Jurkat, Clone E6-1 (cell line): ENCODE measurements around the gene KBTBD13. TPM values are rescaled to one million over a fixed set of nuclear protein-coding genes. Genes with fewer than 3 reads are reported as not detected.
A peak's percentile ranks its signal among the peaks of the same experiment; 100 is the strongest.
"Not testable (repeated sequence)": the region's sequence is repeated elsewhere in the genome, so short reads cannot be mapped to it uniquely, and the experiment has no call there.

ENCODE experiments used
- DNase-seq: peaks from one replicate; pipeline ENCODE4 v3.0.0-alpha.2; 2011; ENCODE audit warnings: low read depth, low spot score
- H3K4me3 ChIP-seq: 2 replicates; pipeline ENCODE4 v1.5.1; 2011; ENCODE audit warnings: mild to moderate bottlenecking, low read length, control low read depth, moderate library complexity
- polyA plus RNA-seq: library from polyadenylated mRNA; unstranded; fragments of >200 nt; gene quantifications from one replicate; pipeline ENCODE4 v1.2.1, GENCODE V29; 2012; ENCODE audit warnings: missing spikeins; ENCODE audit not compliant: insufficient read length, insufficient read depth

The KBTBD13 gene
- polyA plus RNA-seq = not detected

GRCh38 chr15:65076486-65077290, at the start of gene KBTBD13:
Gene KBTBD13, plus strand, starts transcription at chr15:65076746. Its CDS starts 70 bp downstream, at chr15:65076816.
- no peak for DNase-seq
- no peak within 1 kb of the TSS for H3K4me3 ChIP-seq

- DNase-seq = no peak
These were observed 49.8 kb upstream of the KBTBD13 start for GRCh38 chr15:65026756-65027155.

GRCh38 chr15:65027593-65027992, 49.0 kb upstream of the KBTBD13 start:
- DNase-seq = no peak
- H3K4me3 ChIP-seq = no peak overlapping the region

More at GRCh38 chr15:65026756-65027155, 49.8 kb upstream of the KBTBD13 start:
- H3K4me3 ChIP-seq = no peak overlapping the region

GRCh38 chr15:65028338-65028737, 48.2 kb upstream of the KBTBD13 start:
- peak; percentile 20 for DNase-seq
- H3K4me3 ChIP-seq = peak overlapping the region; percentile 80

- peak within 1 kb of the TSS; percentile 80 for H3K4me3 ChIP-seq
- DNase-seq = peak; percentile 68
These were observed 47.4 kb upstream of the KBTBD13 start, which contains the start of gene MTFMT for GRCh38 chr15:65028921-65029735. Gene MTFMT, minus strand, starts transcription at chr15:65029639. Its CDS starts 26 bp downstream, at chr15:65029613.

- H3K4me3 ChIP-seq = peak overlapping the region; percentile 80; the same call in 1 of the 2 replicates
- DNase-seq = no peak
These were observed 46.8 kb upstream of the KBTBD13 start for GRCh38 chr15:65029736-65030208.

- no peak for DNase-seq
- H3K4me3 ChIP-seq = no peak overlapping the region; the same call in 1 of the 2 replicates
These were observed 43.6 kb upstream of the KBTBD13 start for GRCh38 chr15:65032801-65033537.

GRCh38 chr15:65033659-65034269, 42.8 kb upstream of the KBTBD13 start:
- H3K4me3 ChIP-seq = no peak overlapping the region
- peak; percentile 49 for DNase-seq

- no peak for DNase-seq
These were observed 41.8 kb upstream of the KBTBD13 start for GRCh38 chr15:65034719-65035118.

GRCh38 chr15:65037309-65037708, 39.2 kb upstream of the KBTBD13 start:
- no peak for DNase-seq
- H3K4me3 ChIP-seq = no peak overlapping the region

More at GRCh38 chr15:65034719-65035118, 41.8 kb upstream of the KBTBD13 start:
- H3K4me3 ChIP-seq = no peak overlapping the region

- no peak for DNase-seq
- H3K4me3 ChIP-seq = no peak overlapping the region
These were observed 38.1 kb upstream of the KBTBD13 start for GRCh38 chr15:65038428-65038827.

GRCh38 chr15:65038836-65039235, 37.7 kb upstream of the KBTBD13 start:
- no peak overlapping the region for H3K4me3 ChIP-seq
- DNase-seq = no peak

GRCh38 chr15:65040461-65040860, 36.1 kb upstream of the KBTBD13 start:
- H3K4me3 ChIP-seq = no peak overlapping the region
- no peak for DNase-seq

GRCh38 chr15:65041787-65042186, 34.8 kb upstream of the KBTBD13 start:
- H3K4me3 ChIP-seq = no peak overlapping the region
- DNase-seq = no peak

- DNase-seq = no peak
- no peak overlapping the region for H3K4me3 ChIP-seq
These were observed 33.7 kb upstream of the KBTBD13 start for GRCh38 chr15:65042776-65043327.

- not testable (repeated sequence) for DNase-seq, H3K4me3 ChIP-seq
These were observed 32.3 kb upstream of the KBTBD13 start for GRCh38 chr15:65044218-65044617.

- no peak within 1 kb of the TSS for H3K4me3 ChIP-seq
- DNase-seq = no peak
These were observed 31.6 kb upstream of the KBTBD13 start, which contains the start of gene SLC51B for GRCh38 chr15:65044724-65045481. Gene SLC51B, plus strand, starts transcription at chr15:65045387. Its CDS starts 4,618 bp downstream, at chr15:65050005.
